Mammary microvascular endothelial cell (primary cell): Measurements from ENCODE around the gene DPF1. TPM values are rescaled to one million over a fixed set of nuclear protein-coding genes. Genes with fewer than 3 reads are reported as not detected.

Experiments used
- total RNA-seq: library from RNA; depleted of rRNA; stranded (reverse); fragments of >200 nt; gene quantifications from 2 replicates; pipeline ENCODE4 v1.2.3, GENCODE V29; 2015

Gene DPF1
- 0.93 and 3.1 TPM in 2 replicates for total RNA-seq

GRCh38 chr19:38224014-38224862 lies at the start of gene DPF1:
DPF1 (minus strand) TSS chr19:38224222; CDS start chr19:38224142, 80 bp downstream.

DNA sequence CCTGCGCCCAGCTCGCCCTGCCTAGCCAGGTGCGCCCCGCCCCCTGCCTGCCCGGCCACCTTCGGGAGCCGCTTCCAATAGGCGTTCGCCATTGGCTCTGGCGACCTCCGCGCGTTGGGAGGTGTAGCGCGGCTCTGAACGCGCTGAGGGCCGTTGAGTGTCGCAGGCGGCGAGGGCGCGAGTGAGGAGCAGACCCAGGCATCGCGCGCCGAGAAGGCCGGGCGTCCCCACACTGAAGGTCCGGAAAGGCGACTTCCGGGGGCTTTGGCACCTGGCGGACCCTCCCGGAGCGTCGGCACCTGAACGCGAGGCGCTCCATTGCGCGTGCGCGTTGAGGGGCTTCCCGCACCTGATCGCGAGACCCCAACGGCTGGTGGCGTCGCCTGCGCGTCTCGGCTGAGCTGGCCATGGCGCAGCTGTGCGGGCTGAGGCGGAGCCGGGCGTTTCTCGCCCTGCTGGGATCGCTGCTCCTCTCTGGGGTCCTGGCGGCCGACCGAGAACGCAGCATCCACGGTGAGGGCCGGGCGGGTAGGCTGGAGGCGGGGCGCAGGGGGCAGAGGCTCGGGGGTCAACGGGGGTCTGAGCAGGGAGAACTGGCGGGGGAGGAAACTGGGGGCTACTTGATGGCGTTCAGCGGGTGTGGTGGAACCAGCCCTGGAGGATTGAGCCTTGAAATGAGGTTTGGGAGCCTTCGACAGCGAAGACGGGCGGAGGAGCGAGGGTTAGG lies 40.6 kb upstream of the DPF1 start, which contains the start of gene SPINT2:
TSS of gene SPINT2 (plus strand) at position 88 of the 727 bp plus-strand sequence. CDS start at position 408, 320 bp downstream.

Other genes starting within 250 kb of the DPF1 start
- 26.8 and 28.3 TPM in 2 replicates for gene PPP1R14A, start 32.2 kb upstream of the DPF1 start, total RNA-seq
- 15.5 and 16.9 TPM in 2 replicates for gene SPINT2, start 40.4 kb upstream of the DPF1 start, total RNA-seq
- gene C19orf33, start 80.0 kb upstream of the DPF1 start, total RNA-seq, result 65.5 and 83.0 TPM in 2 replicates
- 126 and 131 TPM in 2 replicates for gene YIF1B, start 91.7 kb upstream of the DPF1 start, total RNA-seq
- 6.3 and 7.4 TPM in 2 replicates for gene KCNK6, start 95.6 kb upstream of the DPF1 start, total RNA-seq
- 0.07 and 0.34 TPM in 2 replicates for gene CATSPERG, start 111.6 kb upstream of the DPF1 start, total RNA-seq
- gene PSMD8, start 150.3 kb upstream of the DPF1 start, total RNA-seq, result 310 and 371 TPM in 2 replicates
- 0.94 and 2.9 TPM in 2 replicates for gene GGN, start 163.8 kb upstream of the DPF1 start, total RNA-seq
- gene SPRED3, start 164.5 kb upstream of the DPF1 start, total RNA-seq, result 3.4 and 4.4 TPM in 2 replicates
- 10.9 and 18.6 TPM in 2 replicates for gene FAM98C, start 178.9 kb upstream of the DPF1 start, total RNA-seq
- not detected in 2 replicates for gene RASGRP4, start 202.0 kb upstream of the DPF1 start, total RNA-seq
- gene RYR1, start 209.5 kb upstream of the DPF1 start, total RNA-seq, result not detected in 2 replicates